Transverse colon (tissue), 3 donors: ENCODE results near the gene RAD51AP1.

Experiments
- POLR2A ChIP-seq: fragments of 450-650 bp; IDR thresholded peaks from one replicate; pipeline ENCODE4 v1.6.1; 2016; ENCODE audit warnings: antibody characterized with exemption, mild to moderate bottlenecking, moderate library complexity
- TF ChIP-seq, protein P1 (sequence below), 5 experiments: fragments of 200-600 bp in 3 of 5; fragments of 450-650 bp in 2 of 5; sonication (generic) in 3 of 5; IDR thresholded peaks; 1 replicate in 2 of 5; 2 replicates in 3 of 5; pipeline ENCODE4 v1.5.1; 2016 to 2017; ENCODE audit warnings: antibody characterized with exemption in 5 of 5, inconsistent platforms in 3 of 5, mild to moderate bottlenecking in 2 of 5, moderate library complexity in 1 of 5

DNA sequence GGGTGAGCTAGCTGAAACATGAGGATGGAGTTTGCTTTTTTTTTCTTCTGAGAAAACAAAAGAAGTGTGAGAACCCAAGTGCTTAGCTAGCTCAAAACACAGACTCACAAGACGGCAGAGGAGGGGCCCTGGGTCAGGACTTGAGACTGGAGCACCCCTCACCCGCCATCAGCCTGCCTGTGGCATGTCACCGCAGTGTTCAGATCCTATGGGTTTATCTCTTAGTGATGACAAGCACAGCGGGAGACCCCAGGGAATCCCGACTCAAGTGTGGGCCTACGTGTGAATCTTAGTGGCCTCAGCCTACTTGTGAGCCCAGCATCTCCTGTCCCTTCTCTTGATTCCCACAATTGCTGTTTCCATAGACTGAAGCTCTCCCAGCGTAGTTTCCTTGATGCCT lies 46.2 kb downstream of the RAD51AP1 start:
- TF ChIP-seq, protein P1, sequence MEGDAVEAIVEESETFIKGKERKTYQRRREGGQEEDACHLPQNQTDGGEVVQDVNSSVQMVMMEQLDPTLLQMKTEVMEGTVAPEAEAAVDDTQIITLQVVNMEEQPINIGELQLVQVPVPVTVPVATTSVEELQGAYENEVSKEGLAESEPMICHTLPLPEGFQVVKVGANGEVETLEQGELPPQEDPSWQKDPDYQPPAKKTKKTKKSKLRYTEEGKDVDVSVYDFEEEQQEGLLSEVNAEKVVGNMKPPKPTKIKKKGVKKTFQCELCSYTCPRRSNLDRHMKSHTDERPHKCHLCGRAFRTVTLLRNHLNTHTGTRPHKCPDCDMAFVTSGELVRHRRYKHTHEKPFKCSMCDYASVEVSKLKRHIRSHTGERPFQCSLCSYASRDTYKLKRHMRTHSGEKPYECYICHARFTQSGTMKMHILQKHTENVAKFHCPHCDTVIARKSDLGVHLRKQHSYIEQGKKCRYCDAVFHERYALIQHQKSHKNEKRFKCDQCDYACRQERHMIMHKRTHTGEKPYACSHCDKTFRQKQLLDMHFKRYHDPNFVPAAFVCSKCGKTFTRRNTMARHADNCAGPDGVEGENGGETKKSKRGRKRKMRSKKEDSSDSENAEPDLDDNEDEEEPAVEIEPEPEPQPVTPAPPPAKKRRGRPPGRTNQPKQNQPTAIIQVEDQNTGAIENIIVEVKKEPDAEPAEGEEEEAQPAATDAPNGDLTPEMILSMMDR (IDR thresholded peaks at IDR 0.05): no peak
- TF ChIP-seq POLR2A: no peak
